DND-41 (cell line): Measurements from ENCODE around the gene ABCB9.

Source experiments
- ATAC-seq: fragments of 200-7000 bp; cut with Tn5 transposase; 3 replicates; pipeline ENCODE4 v1.9.1; 2021; ENCODE audit warnings: low read depth; ENCODE audit not compliant: insufficient read depth
- DNase-seq: peaks from one replicate; pipeline ENCODE4 v3.0.0-alpha.2; 2020
- H2AFZ ChIP-seq: 2 replicates; pipeline ENCODE4 v1.6.0; 2012; ENCODE audit warnings: low read depth, low read length
- H3K27ac ChIP-seq: 2 replicates; pipeline ENCODE4 v1.5.1; 2012; ENCODE audit warnings: low read length, inconsistent platforms
- H3K27me3 ChIP-seq: fragments of 200-600 bp; sonication (generic); 2 replicates; pipeline ENCODE4 v1.6.0; 2012; ENCODE audit warnings: low read length, mild to moderate bottlenecking, inconsistent platforms; ENCODE audit not compliant: insufficient read depth, poor library complexity
- H3K36me3 ChIP-seq: 2 replicates; pipeline ENCODE4 v1.5.1; 2012; ENCODE audit warnings: low read length, inconsistent platforms; ENCODE audit not compliant: insufficient read depth
- H3K4me1 ChIP-seq: 2 replicates; pipeline ENCODE4 v1.5.1; 2012; ENCODE audit warnings: mild to moderate bottlenecking, low read length; ENCODE audit not compliant: insufficient read depth
- H3K4me2 ChIP-seq: 2 replicates; pipeline ENCODE4 v1.6.0; 2012; ENCODE audit warnings: mild to moderate bottlenecking, moderate library complexity, low read length, inconsistent platforms; ENCODE audit not compliant: insufficient read depth
- H3K4me3 ChIP-seq, 2 experiments: fragments of 200-600 bp in 1 of 2; shearing (Covaris generic) in 1 of 2; 2 replicates each; pipeline ENCODE4 v1.5.1; 2012 to 2016; ENCODE audit warnings: inconsistent platforms in 2 of 2, low read length in 2 of 2, mild to moderate bottlenecking in 2 of 2, low read depth in 1 of 2, moderate library complexity in 1 of 2
- H3K79me2 ChIP-seq: 2 replicates; pipeline ENCODE4 v1.6.0; 2012; ENCODE audit warnings: low read length, inconsistent platforms; ENCODE audit not compliant: insufficient read depth
- H3K9ac ChIP-seq: 2 replicates; pipeline ENCODE4 v1.6.0; 2012; ENCODE audit warnings: low read depth, mild to moderate bottlenecking, inconsistent platforms, low read length, moderate library complexity
- H3K9me3 ChIP-seq: 2 replicates; pipeline ENCODE4 v1.5.1; 2012; ENCODE audit warnings: low read length, moderate library complexity, mild to moderate bottlenecking, inconsistent platforms; ENCODE audit not compliant: insufficient read depth, severe bottlenecking
- H4K20me1 ChIP-seq: 2 replicates; pipeline ENCODE4 v1.6.0; 2012; ENCODE audit warnings: low read length; ENCODE audit not compliant: insufficient read depth
- EZH2 ChIP-seq: IDR thresholded peaks from 3 replicates; pipeline ENCODE4 v1.6.1; 2012; ENCODE audit warnings: borderline replicate concordance, low read depth, mild to moderate bottlenecking, moderate library complexity, low read length, inconsistent platforms; ENCODE audit not compliant: severe bottlenecking
- TF ChIP-seq, protein P1 (sequence below): IDR thresholded peaks from 2 replicates; pipeline ENCODE4 v1.5.1; 2012; ENCODE audit warnings: borderline replicate concordance, low read length, moderate library complexity, mild to moderate bottlenecking; ENCODE audit not compliant: poor library complexity, severe bottlenecking; ENCODE audit errors: extremely low read depth

ABCB9 gene

DNA sequence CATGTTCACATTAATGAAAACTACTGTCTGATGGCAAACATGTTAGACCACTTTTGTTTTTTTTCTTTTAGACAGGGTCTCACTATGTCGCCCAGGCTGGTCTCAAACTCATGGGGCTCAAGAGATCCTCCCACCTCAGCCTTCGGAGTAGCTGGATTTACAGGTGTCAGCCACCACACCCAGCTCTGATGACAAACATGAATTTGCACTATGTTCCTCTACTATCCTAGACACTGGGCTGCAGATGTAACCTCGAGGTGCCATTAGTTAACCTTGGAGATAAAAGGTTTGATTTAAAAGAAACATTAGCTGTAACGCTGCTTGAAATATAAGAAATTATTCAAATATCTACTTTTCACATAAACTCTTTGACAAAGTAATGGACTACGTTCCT lies 78.4 kb downstream of the ABCB9 start:
- TF ChIP-seq EZH2, result no peak
- TF ChIP-seq, protein P1, sequence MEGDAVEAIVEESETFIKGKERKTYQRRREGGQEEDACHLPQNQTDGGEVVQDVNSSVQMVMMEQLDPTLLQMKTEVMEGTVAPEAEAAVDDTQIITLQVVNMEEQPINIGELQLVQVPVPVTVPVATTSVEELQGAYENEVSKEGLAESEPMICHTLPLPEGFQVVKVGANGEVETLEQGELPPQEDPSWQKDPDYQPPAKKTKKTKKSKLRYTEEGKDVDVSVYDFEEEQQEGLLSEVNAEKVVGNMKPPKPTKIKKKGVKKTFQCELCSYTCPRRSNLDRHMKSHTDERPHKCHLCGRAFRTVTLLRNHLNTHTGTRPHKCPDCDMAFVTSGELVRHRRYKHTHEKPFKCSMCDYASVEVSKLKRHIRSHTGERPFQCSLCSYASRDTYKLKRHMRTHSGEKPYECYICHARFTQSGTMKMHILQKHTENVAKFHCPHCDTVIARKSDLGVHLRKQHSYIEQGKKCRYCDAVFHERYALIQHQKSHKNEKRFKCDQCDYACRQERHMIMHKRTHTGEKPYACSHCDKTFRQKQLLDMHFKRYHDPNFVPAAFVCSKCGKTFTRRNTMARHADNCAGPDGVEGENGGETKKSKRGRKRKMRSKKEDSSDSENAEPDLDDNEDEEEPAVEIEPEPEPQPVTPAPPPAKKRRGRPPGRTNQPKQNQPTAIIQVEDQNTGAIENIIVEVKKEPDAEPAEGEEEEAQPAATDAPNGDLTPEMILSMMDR, result no peak
- H3K9me3 ChIP-seq, result no peaks in the 10 kb centered on the region
- peak overlapping the region; percentile 64 for H3K4me2 ChIP-seq
- DNase-seq (no peak), ATAC-seq (peak; percentile 36; the same call in 2 of the 3 replicates)
- H3K9ac ChIP-seq, result peak overlapping the region; percentile 39
- no peak overlapping the region for H2AFZ ChIP-seq
- H3K36me3 ChIP-seq, result no peaks in the 10 kb centered on the region
- H3K79me2 ChIP-seq, result peaks cover 84% of the 10 kb centered on the region
- H3K4me3 ChIP-seq, result 0 out of 4 replicates have a peak overlapping the region, but pooled peaks of 1 of the 2 experiments have one; percentile 9
- peak overlapping the region; percentile 74 for H3K27ac ChIP-seq
- H4K20me1 ChIP-seq, result peaks cover 40% of the 10 kb centered on the region
- H3K4me1 ChIP-seq, result peaks cover 82% of the 10 kb centered on the region
- H3K27me3 ChIP-seq, result no peaks in the 10 kb centered on the region

DNA sequence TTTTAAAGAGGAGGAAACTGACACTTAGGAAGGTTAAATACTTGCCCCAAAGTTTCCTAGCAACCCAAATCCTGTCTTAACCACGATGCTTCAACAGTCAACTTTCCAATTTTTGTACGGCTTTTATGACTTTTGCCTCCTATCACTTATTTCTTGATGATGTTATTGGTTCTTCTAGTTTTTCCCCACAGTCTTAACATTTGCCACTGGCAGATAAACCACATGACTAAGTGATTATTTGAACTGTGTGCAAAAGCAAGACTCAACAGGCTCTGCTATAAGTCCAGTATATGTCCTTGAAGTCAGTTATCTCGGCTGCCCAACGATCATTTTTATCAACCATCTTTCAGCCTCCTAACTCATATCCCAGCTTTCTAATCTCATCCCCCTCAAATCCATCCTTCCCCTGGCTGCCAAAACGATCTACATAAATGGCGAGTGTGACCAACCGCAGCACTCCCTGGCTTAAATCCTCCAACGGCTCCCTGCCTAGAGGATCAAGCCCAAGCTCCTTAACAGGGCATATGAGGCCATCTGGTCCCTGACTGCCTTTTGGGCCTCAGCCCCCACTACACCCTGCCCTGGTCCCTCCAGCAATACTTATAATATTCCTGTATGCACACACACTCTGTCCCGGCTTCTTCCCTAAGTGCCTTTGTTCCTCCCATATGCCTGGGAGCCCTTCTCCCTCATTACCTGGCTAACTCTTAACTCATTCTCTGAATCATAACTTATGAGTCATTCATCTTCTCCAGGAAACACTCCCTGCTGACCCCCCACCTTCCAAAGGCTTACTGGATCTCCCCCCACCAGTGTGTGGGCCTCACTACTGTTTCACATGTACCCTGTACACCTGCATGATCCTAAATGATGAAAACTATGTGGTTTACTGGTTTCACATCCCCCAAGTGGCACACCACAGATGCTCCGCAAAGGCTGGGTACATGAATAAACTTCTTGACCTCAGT lies 79.1 kb downstream of the ABCB9 start:
- Histone ChIP-seq H3K27ac (peak overlapping the region; percentile 74), H3K9ac (peak overlapping the region; percentile 39; the same call in 1 of the 2 replicates), H3K9me3 (no peaks in the 10 kb centered on the region), H3K4me2 (peak overlapping the region; percentile 64), H3K36me3 (no peaks in the 10 kb centered on the region), H4K20me1 (peaks cover 43% of the 10 kb centered on the region), H2AFZ (no peak overlapping the region), H3K4me3 (no peak overlapping the region), H3K4me1 (peaks cover 77% of the 10 kb centered on the region), H3K79me2 (peaks cover 84% of the 10 kb centered on the region), H3K27me3 (no peaks in the 10 kb centered on the region)
- ATAC-seq (peak; percentile 79), DNase-seq (peak; percentile 78)
- TF ChIP-seq EZH2, result no peak
- TF ChIP-seq, protein P1, result no peak

DNA sequence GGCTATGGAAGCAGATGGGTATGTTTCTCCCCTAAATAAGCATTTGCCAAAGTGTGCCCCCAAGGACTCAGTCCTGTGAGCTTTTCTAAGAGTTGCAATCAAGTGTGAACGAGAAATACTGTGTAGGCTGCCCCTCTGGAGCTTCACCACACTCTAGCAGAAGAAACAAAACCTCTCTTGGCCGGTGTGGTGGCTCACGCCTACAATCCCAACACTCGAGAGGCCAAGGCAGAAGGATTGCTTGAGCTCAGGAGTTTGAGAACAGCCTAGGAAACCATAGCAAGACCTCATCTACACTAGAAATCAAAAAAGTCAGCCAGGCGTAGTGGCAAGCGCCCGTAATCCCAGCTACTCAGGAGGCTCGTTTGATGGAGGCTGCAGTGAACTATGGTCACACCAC lies 80.1 kb downstream of the ABCB9 start:
- Histone ChIP-seq H3K9ac (no peak overlapping the region), H3K4me3 (no peak overlapping the region), H3K4me2 (no peak overlapping the region), H2AFZ (no peak overlapping the region), H4K20me1 (peaks cover 42% of the 10 kb centered on the region), H3K36me3 (no peaks in the 10 kb centered on the region), H3K4me1 (peaks cover 68% of the 10 kb centered on the region), H3K9me3 (no peaks in the 10 kb centered on the region), H3K79me2 (peaks cover 84% of the 10 kb centered on the region), H3K27ac (peak overlapping the region; percentile 74), H3K27me3 (no peaks in the 10 kb centered on the region)
- no peak for ATAC-seq
- TF ChIP-seq, protein P1, result no peak
- DNase-seq, result no peak
